ENCODE results near the gene MTHFD2L. TPM values are rescaled to one million over a fixed set of nuclear protein-coding genes. Genes with fewer than 3 reads are reported as not detected.

Gene MTHFD2L
- polyA plus RNA-seq, 1 donor = 15.2 TPM

DNA sequence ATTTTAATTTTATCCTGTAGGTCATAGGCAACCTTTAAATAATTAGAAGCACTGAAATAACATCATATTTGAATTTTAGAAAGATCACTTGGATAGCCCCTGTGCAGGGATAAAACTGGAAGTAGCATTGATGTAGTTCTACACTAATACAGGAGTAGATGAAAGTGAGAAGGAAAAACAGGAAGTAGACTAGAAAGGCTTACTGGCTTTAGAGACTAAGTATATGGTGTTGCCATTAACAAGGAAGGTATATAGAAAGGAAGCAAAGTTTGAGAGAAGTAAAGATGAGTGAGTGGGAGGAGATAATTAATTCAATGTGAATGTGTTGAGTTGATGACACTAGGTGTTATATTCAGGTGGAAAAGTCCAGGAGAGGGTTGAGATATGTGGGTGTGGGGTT is 77.2 kb downstream of the MTHFD2L start:
- Histone ChIP-seq H3K9me3 (ENCODE audit: control insufficient read depth, low read depth, low read length) (no peaks in the 10 kb centered on the region), H3K4me1 (ENCODE audit: control insufficient read depth, insufficient read depth, low read length) (no peaks in the 10 kb centered on the region), H3K27ac (ENCODE audit: low read length) (no peak overlapping the region), H3K27me3 (ENCODE audit: control insufficient read depth, insufficient read depth, low read length) (no peaks in the 10 kb centered on the region), H3K36me3 (ENCODE audit: control insufficient read depth, insufficient read depth, low read length) (no peaks in the 10 kb centered on the region), H3K4me3 (ENCODE audit: low read length) (no peak overlapping the region)
- DNase-seq = no peak

DNA sequence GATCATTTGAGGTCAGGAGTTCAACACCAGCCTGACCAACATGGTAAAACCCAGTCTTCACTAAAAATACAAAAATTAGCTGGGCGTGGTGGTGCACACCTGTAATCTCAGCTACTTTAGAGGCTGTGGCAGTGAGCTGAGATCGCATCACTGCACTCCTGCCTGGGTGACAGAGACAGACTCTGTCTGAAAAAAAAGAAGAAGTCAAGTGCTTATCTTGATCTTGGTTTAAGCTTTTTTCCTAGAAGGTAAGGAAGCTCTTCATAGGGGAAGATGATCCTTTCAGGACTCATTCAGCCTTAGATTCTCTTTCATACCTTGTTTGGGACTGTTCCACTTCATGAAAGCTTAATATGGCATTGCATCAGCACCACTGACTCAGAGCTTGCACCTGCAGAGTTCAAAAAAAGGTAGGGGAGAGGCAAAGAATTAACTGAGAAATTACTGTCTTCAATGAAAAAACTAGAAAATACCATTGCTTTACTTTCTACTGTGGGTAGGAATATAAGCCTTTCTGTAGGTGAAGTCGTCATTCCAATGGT is 79.6 kb downstream of the MTHFD2L start:
- H3K27ac ChIP-seq (ENCODE audit: low read length) = no peak overlapping the region
- 80% methylated on average over 2 of the region's 3 CpGs for WGBS (ENCODE audit: insufficient coverage, low lambda C conversion rate)
- H3K27me3 ChIP-seq (ENCODE audit: control insufficient read depth, insufficient read depth, low read length) = no peaks in the 10 kb centered on the region
- H3K4me1 ChIP-seq (ENCODE audit: control insufficient read depth, insufficient read depth, low read length) = no peaks in the 10 kb centered on the region
- no peak for DNase-seq
- H3K9me3 ChIP-seq (ENCODE audit: control insufficient read depth, low read depth, low read length) = no peaks in the 10 kb centered on the region
- no peaks in the 10 kb centered on the region for H3K36me3 ChIP-seq (ENCODE audit: control insufficient read depth, insufficient read depth, low read length)
- no peak overlapping the region for H3K4me3 ChIP-seq (ENCODE audit: low read length)

DNA sequence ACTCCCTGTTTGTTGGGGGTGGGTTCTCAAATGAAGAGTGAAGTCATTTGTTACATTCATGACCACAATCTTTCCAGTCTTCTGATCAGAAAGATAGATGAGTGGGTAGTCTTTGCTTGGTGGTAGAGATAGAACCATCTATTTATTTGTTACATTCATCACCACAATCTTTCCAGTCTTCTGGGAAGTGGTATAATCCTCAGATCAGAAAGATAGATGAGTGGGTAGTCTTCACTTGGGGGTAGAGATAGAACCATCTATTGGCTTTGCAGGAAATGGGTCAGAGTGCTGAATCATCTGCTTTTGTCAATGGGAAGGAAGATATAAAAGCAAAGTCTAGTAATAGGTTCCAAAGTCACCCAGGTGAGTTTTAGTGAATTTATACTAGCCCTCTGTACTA is 86.1 kb downstream of the MTHFD2L start:
- no peak for DNase-seq
- no peaks in the 10 kb centered on the region for H3K4me1 ChIP-seq (ENCODE audit: control insufficient read depth, insufficient read depth, low read length)
- no peak overlapping the region for H3K27ac ChIP-seq (ENCODE audit: low read length)
- H3K27me3 ChIP-seq (ENCODE audit: control insufficient read depth, insufficient read depth, low read length) = no peaks in the 10 kb centered on the region
- no peaks in the 10 kb centered on the region for H3K9me3 ChIP-seq (ENCODE audit: control insufficient read depth, low read depth, low read length)
- H3K36me3 ChIP-seq (ENCODE audit: control insufficient read depth, insufficient read depth, low read length) = no peaks in the 10 kb centered on the region
- no peak overlapping the region for H3K4me3 ChIP-seq (ENCODE audit: low read length)

DNA sequence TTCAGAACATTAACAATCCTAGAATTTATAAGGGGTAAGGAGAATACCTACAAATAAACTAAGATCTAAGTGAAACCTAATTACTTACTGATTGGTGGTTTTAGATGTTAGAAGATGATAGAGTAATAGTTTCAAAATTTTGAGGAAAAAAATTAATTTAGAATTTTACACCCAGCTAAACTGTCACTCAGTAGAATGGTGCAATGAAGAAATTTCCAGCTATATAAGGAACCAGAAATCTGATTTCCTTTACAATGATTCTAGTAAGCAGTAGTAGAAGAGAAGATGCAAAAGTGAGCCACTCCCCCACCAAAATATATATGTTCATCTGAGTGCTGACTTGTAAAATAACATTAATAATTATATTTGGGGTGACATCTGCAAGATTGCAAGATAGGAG is 95.0 kb downstream of the MTHFD2L start:
- Histone ChIP-seq H3K9me3 (ENCODE audit: control insufficient read depth, low read depth, low read length) (peaks cover 6% of the 10 kb centered on the region), H3K4me1 (ENCODE audit: control insufficient read depth, insufficient read depth, low read length) (no peaks in the 10 kb centered on the region), H3K27ac (ENCODE audit: low read length) (no peak overlapping the region)

DNA sequence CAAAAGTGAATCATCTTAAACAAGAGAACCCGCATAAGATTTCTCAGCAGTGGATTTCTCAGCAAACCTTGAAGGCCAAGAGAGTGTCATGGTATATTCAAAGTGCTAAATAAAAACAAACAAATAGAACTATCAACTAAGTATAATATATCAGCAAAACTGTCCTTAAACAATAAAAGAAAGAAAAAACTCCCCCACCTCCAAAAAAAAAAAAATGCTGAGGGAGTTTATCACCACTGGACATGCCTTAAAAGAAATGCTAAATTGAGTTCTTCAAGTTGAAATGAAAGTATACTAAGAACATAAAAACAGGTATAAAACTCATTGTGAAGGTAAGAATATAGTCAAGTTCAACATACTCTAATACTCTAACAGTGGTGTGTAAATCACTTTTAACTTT is 96.5 kb downstream of the MTHFD2L start:
- Histone ChIP-seq H3K4me3 (ENCODE audit: low read length) (no peak overlapping the region), H3K4me1 (ENCODE audit: control insufficient read depth, insufficient read depth, low read length) (no peaks in the 10 kb centered on the region), H3K36me3 (ENCODE audit: control insufficient read depth, insufficient read depth, low read length) (no peaks in the 10 kb centered on the region), H3K27me3 (ENCODE audit: control insufficient read depth, insufficient read depth, low read length) (no peaks in the 10 kb centered on the region), H3K9me3 (ENCODE audit: control insufficient read depth, low read depth, low read length) (peaks cover 6% of the 10 kb centered on the region), H3K27ac (ENCODE audit: low read length) (no peak overlapping the region)
- DNase-seq = no peak
- no CpG with 5 or more reads among the region's 1 CpG for WGBS (ENCODE audit: insufficient coverage, low lambda C conversion rate)

More for the DNA sequence above, 95.0 kb downstream of the MTHFD2L start:
- DNase-seq = no peak
- Histone ChIP-seq H3K4me3 (ENCODE audit: low read length) (no peak overlapping the region), H3K36me3 (ENCODE audit: control insufficient read depth, insufficient read depth, low read length) (no peaks in the 10 kb centered on the region), H3K27me3 (ENCODE audit: control insufficient read depth, insufficient read depth, low read length) (no peaks in the 10 kb centered on the region)

DNA sequence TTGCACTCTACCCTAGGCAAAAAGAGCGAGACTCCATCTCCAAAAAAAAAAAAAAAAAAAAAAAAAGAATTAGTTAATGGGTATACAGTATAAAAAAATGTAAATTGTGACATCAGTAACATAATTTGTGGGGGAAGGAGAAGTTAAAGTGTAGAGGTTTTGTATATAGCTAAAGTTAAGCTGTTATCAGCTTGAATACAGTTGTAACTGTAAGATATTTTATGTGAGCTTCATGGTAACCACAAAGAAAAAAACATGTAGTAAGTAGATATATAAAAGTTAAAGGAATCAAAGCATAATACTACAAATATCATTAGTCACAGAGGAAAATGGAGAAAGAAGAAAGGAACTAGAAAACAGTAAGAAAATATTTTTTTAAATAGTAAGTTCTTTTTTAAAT is 97.2 kb downstream of the MTHFD2L start:
- peaks cover 6% of the 10 kb centered on the region for H3K9me3 ChIP-seq (ENCODE audit: control insufficient read depth, low read depth, low read length)
- no peak for DNase-seq
- H3K27me3 ChIP-seq (ENCODE audit: control insufficient read depth, insufficient read depth, low read length) = no peaks in the 10 kb centered on the region
- 100% methylated on average over 1 of the region's 1 CpG for WGBS (ENCODE audit: insufficient coverage, low lambda C conversion rate)
- no peaks in the 10 kb centered on the region for H3K4me1 ChIP-seq (ENCODE audit: control insufficient read depth, insufficient read depth, low read length)
- H3K27ac ChIP-seq (ENCODE audit: low read length) = no peak overlapping the region
- no peaks in the 10 kb centered on the region for H3K36me3 ChIP-seq (ENCODE audit: control insufficient read depth, insufficient read depth, low read length)
- H3K4me3 ChIP-seq (ENCODE audit: low read length) = no peak overlapping the region

DNA sequence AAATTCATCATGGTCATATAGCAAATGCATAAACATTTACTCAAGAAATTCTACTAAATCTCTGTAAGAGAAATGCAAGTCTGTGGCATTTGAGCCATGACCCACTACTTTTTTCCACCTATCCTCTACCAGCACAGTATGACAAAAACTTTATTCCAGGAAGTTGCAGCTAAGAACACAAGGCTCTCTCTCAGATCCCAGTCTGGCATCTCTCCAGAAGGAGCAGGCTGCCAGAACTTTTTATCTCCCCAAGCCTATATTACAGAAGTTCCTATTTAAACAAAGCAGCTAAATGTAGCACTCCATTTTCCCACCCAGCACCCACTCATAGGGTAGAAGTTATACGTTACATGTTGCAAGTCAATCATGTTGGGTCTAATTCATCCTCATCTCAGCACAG is 101.0 kb downstream of the MTHFD2L start:
- H3K36me3 ChIP-seq (ENCODE audit: control insufficient read depth, insufficient read depth, low read length) = no peaks in the 10 kb centered on the region

DNA sequence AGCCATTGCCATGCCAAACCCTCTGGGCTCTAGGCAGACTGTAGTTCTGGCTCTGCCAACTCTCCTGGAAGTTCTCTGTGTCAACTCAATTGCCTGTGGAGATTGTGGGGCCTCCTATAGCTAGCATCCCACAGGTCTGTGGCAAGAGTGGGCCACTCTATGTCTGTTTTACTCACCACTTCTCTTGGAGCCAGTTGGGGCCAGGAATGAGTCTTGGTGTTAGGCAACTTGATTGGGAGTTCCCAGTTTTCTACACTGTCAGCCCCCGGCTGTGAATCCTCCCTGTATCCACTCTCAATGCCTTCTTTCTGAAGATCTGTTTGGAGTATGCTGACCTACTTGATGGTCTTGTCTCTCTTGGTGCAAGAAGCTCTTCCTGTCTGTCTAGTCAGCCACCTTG is 102.1 kb downstream of the MTHFD2L start:
- no peaks in the 10 kb centered on the region for H3K36me3 ChIP-seq (ENCODE audit: control insufficient read depth, insufficient read depth, low read length)
- WGBS (ENCODE audit: insufficient coverage, low lambda C conversion rate) = no CpG with 5 or more reads among the region's 1 CpG
- no peaks in the 10 kb centered on the region for H3K4me1 ChIP-seq (ENCODE audit: control insufficient read depth, insufficient read depth, low read length)
- no peak overlapping the region for H3K4me3 ChIP-seq (ENCODE audit: low read length)
- H3K27ac ChIP-seq (ENCODE audit: low read length) = no peak overlapping the region
- H3K27me3 ChIP-seq (ENCODE audit: control insufficient read depth, insufficient read depth, low read length) = no peaks in the 10 kb centered on the region
- DNase-seq = no peak
- H3K9me3 ChIP-seq (ENCODE audit: control insufficient read depth, low read depth, low read length) = no peaks in the 10 kb centered on the region

More for the DNA sequence above, 101.0 kb downstream of the MTHFD2L start:
- Histone ChIP-seq H3K27ac (ENCODE audit: low read length) (no peak overlapping the region), H3K4me1 (ENCODE audit: control insufficient read depth, insufficient read depth, low read length) (no peaks in the 10 kb centered on the region), H3K9me3 (ENCODE audit: control insufficient read depth, low read depth, low read length) (no peaks in the 10 kb centered on the region), H3K4me3 (ENCODE audit: low read length) (no peak overlapping the region), H3K27me3 (ENCODE audit: control insufficient read depth, insufficient read depth, low read length) (no peaks in the 10 kb centered on the region)
- no CpG with 5 or more reads among the region's 1 CpG for WGBS (ENCODE audit: insufficient coverage, low lambda C conversion rate)
- no peak for DNase-seq

DNA sequence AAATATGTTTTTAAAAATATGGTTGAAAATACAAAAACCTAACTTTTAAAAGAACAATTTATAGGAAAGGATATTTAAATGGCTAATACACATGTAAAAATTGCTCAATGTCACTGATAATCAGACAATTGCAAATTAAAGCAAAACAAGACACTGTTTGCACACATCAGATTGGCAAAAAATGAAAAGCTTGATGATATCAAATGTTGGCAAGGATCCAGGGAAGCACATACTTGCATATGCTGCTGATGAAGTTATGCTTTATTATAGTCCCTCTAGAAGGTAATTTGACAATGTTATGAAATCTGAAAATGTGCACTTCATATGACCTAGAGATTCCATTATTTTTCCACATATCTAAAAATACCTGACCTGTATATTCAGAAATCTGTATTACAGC is 104.6 kb downstream of the MTHFD2L start:
- Histone ChIP-seq H3K27ac (ENCODE audit: low read length) (no peak overlapping the region), H3K27me3 (ENCODE audit: control insufficient read depth, insufficient read depth, low read length) (no peaks in the 10 kb centered on the region), H3K9me3 (ENCODE audit: control insufficient read depth, low read depth, low read length) (no peaks in the 10 kb centered on the region), H3K36me3 (ENCODE audit: control insufficient read depth, insufficient read depth, low read length) (no peaks in the 10 kb centered on the region), H3K4me3 (ENCODE audit: low read length) (no peak overlapping the region), H3K4me1 (ENCODE audit: control insufficient read depth, insufficient read depth, low read length) (no peaks in the 10 kb centered on the region)
- DNase-seq = no peak

DNA sequence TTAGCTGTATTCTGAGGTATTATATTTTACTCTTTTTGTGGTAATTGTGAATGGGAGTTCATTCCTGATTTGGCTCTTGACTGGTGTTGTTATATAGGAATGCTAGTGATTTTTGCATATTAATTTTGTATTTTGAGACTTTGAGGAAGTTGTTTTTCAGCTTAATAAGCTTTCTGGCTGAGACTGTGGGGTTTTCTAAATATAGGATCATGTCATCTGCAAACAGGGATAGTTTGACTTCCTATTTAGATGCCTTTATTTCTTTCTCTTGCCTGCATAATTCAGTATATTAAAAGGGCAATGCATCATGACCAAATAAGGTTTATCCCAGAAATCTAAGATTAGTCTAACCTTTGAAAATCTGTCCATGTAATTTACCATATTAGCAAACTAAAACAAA is 105.6 kb downstream of the MTHFD2L start:
- H3K27me3 ChIP-seq (ENCODE audit: control insufficient read depth, insufficient read depth, low read length) = no peaks in the 10 kb centered on the region
- H3K9me3 ChIP-seq (ENCODE audit: control insufficient read depth, low read depth, low read length) = no peaks in the 10 kb centered on the region
- no peaks in the 10 kb centered on the region for H3K36me3 ChIP-seq (ENCODE audit: control insufficient read depth, insufficient read depth, low read length)
- no peaks in the 10 kb centered on the region for H3K4me1 ChIP-seq (ENCODE audit: control insufficient read depth, insufficient read depth, low read length)
- H3K4me3 ChIP-seq (ENCODE audit: low read length) = no peak overlapping the region
- DNase-seq = no peak
- no peak overlapping the region for H3K27ac ChIP-seq (ENCODE audit: low read length)

DNA sequence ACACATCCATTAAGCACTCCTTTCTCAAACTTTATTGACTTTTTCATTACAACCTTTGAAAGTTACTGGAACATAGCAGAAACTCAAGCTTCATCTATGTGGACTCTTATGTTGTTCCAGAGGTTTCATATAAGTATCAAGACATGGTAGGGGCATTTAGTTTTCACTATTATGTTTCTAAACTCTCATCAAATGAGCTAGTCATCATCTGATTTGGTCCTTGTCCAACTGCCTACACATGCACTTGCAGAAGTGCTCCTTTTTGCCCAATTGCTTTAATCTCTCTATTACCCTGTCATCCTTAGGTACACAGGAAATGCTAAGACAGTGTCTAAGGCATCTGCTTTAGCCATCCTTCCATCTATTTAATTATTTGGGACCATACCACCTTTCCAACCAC is 108.2 kb downstream of the MTHFD2L start:
- H3K4me3 ChIP-seq (ENCODE audit: low read length) = no peak overlapping the region
- no peaks in the 10 kb centered on the region for H3K4me1 ChIP-seq (ENCODE audit: control insufficient read depth, insufficient read depth, low read length)
- no peaks in the 10 kb centered on the region for H3K27me3 ChIP-seq (ENCODE audit: control insufficient read depth, insufficient read depth, low read length)
- DNase-seq = no peak
- H3K9me3 ChIP-seq (ENCODE audit: control insufficient read depth, low read depth, low read length) = no peaks in the 10 kb centered on the region
- no peak overlapping the region for H3K27ac ChIP-seq (ENCODE audit: low read length)
- no peaks in the 10 kb centered on the region for H3K36me3 ChIP-seq (ENCODE audit: control insufficient read depth, insufficient read depth, low read length)
